Measurements from ENCODE around the gene KRT9.

DNA sequence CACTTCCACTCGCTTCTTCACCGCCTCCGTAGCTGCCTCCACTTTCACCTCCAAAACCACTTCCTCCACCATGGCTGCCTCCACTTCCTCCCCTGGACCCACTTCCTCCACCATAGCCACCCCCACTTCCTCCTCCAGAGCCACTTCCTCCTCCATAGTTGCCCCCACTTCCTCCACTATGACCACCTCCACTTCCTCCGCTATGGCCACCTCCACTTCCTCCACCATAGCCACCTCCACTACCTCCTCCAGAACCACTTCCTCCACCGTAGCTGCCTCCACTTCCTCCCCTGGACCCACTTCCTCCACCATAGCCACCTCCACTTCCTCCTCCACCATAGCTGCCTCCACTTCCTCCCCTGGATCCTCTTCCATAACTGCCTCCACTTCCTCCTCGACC, 4.5 kb downstream of the KRT9 start:
- TF ChIP-seq, protein P1, sequence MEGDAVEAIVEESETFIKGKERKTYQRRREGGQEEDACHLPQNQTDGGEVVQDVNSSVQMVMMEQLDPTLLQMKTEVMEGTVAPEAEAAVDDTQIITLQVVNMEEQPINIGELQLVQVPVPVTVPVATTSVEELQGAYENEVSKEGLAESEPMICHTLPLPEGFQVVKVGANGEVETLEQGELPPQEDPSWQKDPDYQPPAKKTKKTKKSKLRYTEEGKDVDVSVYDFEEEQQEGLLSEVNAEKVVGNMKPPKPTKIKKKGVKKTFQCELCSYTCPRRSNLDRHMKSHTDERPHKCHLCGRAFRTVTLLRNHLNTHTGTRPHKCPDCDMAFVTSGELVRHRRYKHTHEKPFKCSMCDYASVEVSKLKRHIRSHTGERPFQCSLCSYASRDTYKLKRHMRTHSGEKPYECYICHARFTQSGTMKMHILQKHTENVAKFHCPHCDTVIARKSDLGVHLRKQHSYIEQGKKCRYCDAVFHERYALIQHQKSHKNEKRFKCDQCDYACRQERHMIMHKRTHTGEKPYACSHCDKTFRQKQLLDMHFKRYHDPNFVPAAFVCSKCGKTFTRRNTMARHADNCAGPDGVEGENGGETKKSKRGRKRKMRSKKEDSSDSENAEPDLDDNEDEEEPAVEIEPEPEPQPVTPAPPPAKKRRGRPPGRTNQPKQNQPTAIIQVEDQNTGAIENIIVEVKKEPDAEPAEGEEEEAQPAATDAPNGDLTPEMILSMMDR (IDR thresholded peaks at IDR 0.05 in 2 of 3, conservative IDR thresholded peaks at IDR 0.05 in 1 of 3; ENCODE audit: control insufficient read depth in 2 of 3, extremely low read depth in 1 of 3, insufficient read depth in 1 of 3, low read depth in 3 of 3, low read length in 3 of 3): no peak
- no peak for TF ChIP-seq CHD1 (IDR thresholded peaks at IDR 0.05; ENCODE audit: low read depth, low read length)
- TF ChIP-seq RUNX3 (IDR thresholded peaks at IDR 0.05; ENCODE audit: low read length): no peak
- TF ChIP-seq POLR2AphosphoS5 (IDR thresholded peaks at IDR 0.05; ENCODE audit: low read length): no peak
- no peak for TF ChIP-seq HDAC6 (IDR thresholded peaks at IDR 0.05; ENCODE audit: unreplicated experiment)
- TF ChIP-seq ESRRA (IDR thresholded peaks at IDR 0.05; ENCODE audit: low read length): no peak
- TF ChIP-seq ZNF274 (IDR thresholded peaks at IDR 0.05; ENCODE audit: insufficient read depth, insufficient read length): no peak
